ENCODE data around the gene CRIM1.

Gene CRIM1

GRCh38 chr2:36371070-36371874, 15.7 kb downstream of the CRIM1 start:
- DNase-seq (ENCODE audit: insufficient read length, low spot score) (no peak), FAIRE-seq (peak; percentile 80)

GRCh38 chr2:36371928-36372391, 16.4 kb downstream of the CRIM1 start:
- FAIRE-seq (peak; percentile 80), DNase-seq (ENCODE audit: insufficient read length, low spot score) (no peak)

GRCh38 chr2:36373149-36373926, 17.8 kb downstream of the CRIM1 start:
- FAIRE-seq, result peak; percentile 44
- DNase-seq (ENCODE audit: insufficient read length, low spot score), result no peak

- DNase-seq (ENCODE audit: insufficient read length, low spot score) (no peak), FAIRE-seq (no peak)
Measured at GRCh38 chr2:36374585-36374984, 19.0 kb downstream of the CRIM1 start.

- DNase-seq (ENCODE audit: insufficient read length, low spot score), result no peak
- peak; percentile 4 for FAIRE-seq
Measured at GRCh38 chr2:36376319-36376765, 20.8 kb downstream of the CRIM1 start.

GRCh38 chr2:36376992-36377738, 21.6 kb downstream of the CRIM1 start:
- FAIRE-seq, result peak; percentile 64
- no peak for DNase-seq (ENCODE audit: insufficient read length, low spot score)

- peak; percentile 85 for FAIRE-seq
Measured at GRCh38 chr2:36379710-36380448, 24.3 kb downstream of the CRIM1 start.

GRCh38 chr2:36380624-36381481, 25.3 kb downstream of the CRIM1 start:
- FAIRE-seq, result peak; percentile 94

More at GRCh38 chr2:36379710-36380448, 24.3 kb downstream of the CRIM1 start:
- no peak for DNase-seq (ENCODE audit: insufficient read length, low spot score)

GRCh38 chr2:36381993-36382392, 26.4 kb downstream of the CRIM1 start:
- FAIRE-seq, result no peak
- no peak for DNase-seq (ENCODE audit: insufficient read length, low spot score)

More at GRCh38 chr2:36380624-36381481, 25.3 kb downstream of the CRIM1 start:
- peak; percentile 93 for DNase-seq (ENCODE audit: insufficient read length, low spot score)

- FAIRE-seq, result no peak
Measured at GRCh38 chr2:36382472-36382871, 26.9 kb downstream of the CRIM1 start.

GRCh38 chr2:36383726-36384125, 28.1 kb downstream of the CRIM1 start:
- FAIRE-seq (no peak), DNase-seq (ENCODE audit: insufficient read length, low spot score) (no peak)

More at GRCh38 chr2:36382472-36382871, 26.9 kb downstream of the CRIM1 start:
- no peak for DNase-seq (ENCODE audit: insufficient read length, low spot score)

- DNase-seq (ENCODE audit: insufficient read length, low spot score) (no peak), FAIRE-seq (no peak)
Measured at GRCh38 chr2:36384454-36384853, 28.9 kb downstream of the CRIM1 start.

GRCh38 chr2:36385603-36386002, 30.0 kb downstream of the CRIM1 start:
- no peak for FAIRE-seq

GRCh38 chr2:36387258-36387916, 31.8 kb downstream of the CRIM1 start:
- FAIRE-seq, result peak; percentile 28

More at GRCh38 chr2:36385603-36386002, 30.0 kb downstream of the CRIM1 start:
- no peak for DNase-seq (ENCODE audit: insufficient read length, low spot score)

GRCh38 chr2:36388472-36388871, 32.9 kb downstream of the CRIM1 start:
- DNase-seq (ENCODE audit: insufficient read length, low spot score) (no peak), FAIRE-seq (peak; percentile 62)

More at GRCh38 chr2:36387258-36387916, 31.8 kb downstream of the CRIM1 start:
- no peak for DNase-seq (ENCODE audit: insufficient read length, low spot score)

- FAIRE-seq (peak; percentile 40), DNase-seq (ENCODE audit: insufficient read length, low spot score) (no peak)
Measured at GRCh38 chr2:36389091-36389564, 33.5 kb downstream of the CRIM1 start.

- no peak for DNase-seq (ENCODE audit: insufficient read length, low spot score)
- peak; percentile 74 for FAIRE-seq
Measured at GRCh38 chr2:36389577-36389976, 34.0 kb downstream of the CRIM1 start.

- DNase-seq (ENCODE audit: insufficient read length, low spot score) (no peak), FAIRE-seq (no peak)
Measured at GRCh38 chr2:36392571-36393255, 37.1 kb downstream of the CRIM1 start.
